HG03103 (cell line): ENCODE results near the gene TP53TG3C.
"Not testable (repeated sequence)": the region's sequence is repeated elsewhere in the genome, so short reads cannot be mapped to it uniquely, and the experiment has no call there.

Experiments
- ATAC-seq: cut with Tn5 transposase; IDR thresholded peaks from one replicate; pipeline ENCODE4 v1.9.1; 2021; ENCODE audit warnings: low read depth; ENCODE audit not compliant: unreplicated experiment

Gene TP53TG3C, protein sequence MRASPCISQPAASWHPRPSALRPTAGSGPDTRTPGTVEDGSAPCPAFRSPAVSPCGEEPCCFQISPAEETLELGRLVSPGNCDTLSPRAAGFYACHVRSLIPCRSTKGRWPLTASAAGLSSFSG

DNA sequence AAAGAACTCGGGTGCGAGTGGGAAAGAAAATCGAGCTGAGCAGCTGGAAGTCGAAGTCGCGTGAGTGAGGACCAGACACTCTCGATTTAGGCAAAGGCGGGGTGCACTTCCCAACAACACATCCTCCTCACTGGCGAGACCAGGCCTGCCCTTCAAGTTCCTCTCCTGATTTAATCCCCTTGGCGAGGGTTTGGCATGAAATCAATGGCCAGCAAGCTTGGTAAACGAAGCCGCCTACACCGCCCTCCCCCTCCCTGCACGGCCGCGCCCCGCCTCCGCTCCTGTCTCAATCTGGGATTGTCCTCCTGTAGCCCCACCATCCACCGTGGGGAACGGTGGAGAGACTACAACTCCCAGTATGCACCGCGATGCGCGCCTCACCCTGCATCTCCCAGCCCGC is at the start of gene TP53TG3C:
TP53TG3C (plus strand) TSS at position 301 of the 400 bp plus-strand sequence; CDS start at position 369, 68 bp downstream.
- not testable (repeated sequence) for ATAC-seq
